Nephron (organoid): ENCODE data around the gene NLK.
"Not testable (repeated sequence)": the region's sequence is repeated elsewhere in the genome, so short reads cannot be mapped to it uniquely, and the experiment has no call there.

Experiments used
- H3K27ac Mint-ChIP-seq, 3 experiments: 2 replicates each; pipeline ENCODE4 v1.8.0; 2020; ENCODE audit warnings: mixed read lengths in 3 of 3, mild to moderate bottlenecking in 2 of 3, moderate library complexity in 1 of 3
- H3K27me3 Mint-ChIP-seq: 2 replicates; pipeline ENCODE4 v1.8.0; 2021; ENCODE audit warnings: low read depth, mild to moderate bottlenecking, moderate library complexity, mixed read lengths
- H3K36me3 Mint-ChIP-seq: 2 replicates; pipeline ENCODE4 v1.8.0; 2020; ENCODE audit warnings: low read depth, mixed read lengths
- H3K4me1 Mint-ChIP-seq: 2 replicates; pipeline ENCODE4 v1.8.0; 2020; ENCODE audit warnings: mixed read lengths
- H3K4me3 Mint-ChIP-seq, 3 experiments: 2 replicates each; pipeline ENCODE4 v1.8.0; 2020; ENCODE audit warnings: mild to moderate bottlenecking in 3 of 3, mixed read lengths in 3 of 3, moderate library complexity in 2 of 3
- H3K9me3 Mint-ChIP-seq: 2 replicates; pipeline ENCODE4 v1.8.0; 2020; ENCODE audit warnings: mixed read lengths
- CTCF ChIP-seq, 3 experiments: fragments of 200-600 bp; sonication (generic); IDR thresholded peaks; one replicate each; pipeline ENCODE4 v1.5.0; 2021; ENCODE audit warnings: antibody characterized with exemption in 3 of 3; ENCODE audit not compliant: unreplicated experiment in 3 of 3

The NLK gene

GRCh38 chr17:28018439-28019070, 23.9 kb upstream of the NLK start:
- no peak overlapping the region for H3K4me3 Mint-ChIP-seq
- TF ChIP-seq CTCF (IDR thresholded peaks at IDR 0.05; ENCODE audit: unreplicated experiment in 3 of 3) = no peak
- no peaks in the 10 kb centered on the region for H3K27me3 Mint-ChIP-seq
- no peaks in the 10 kb centered on the region for H3K36me3 Mint-ChIP-seq
- peaks cover 6% of the 10 kb centered on the region for H3K9me3 Mint-ChIP-seq
- H3K27ac Mint-ChIP-seq = no peak overlapping the region
- H3K4me1 Mint-ChIP-seq = no peaks in the 10 kb centered on the region

DNA sequence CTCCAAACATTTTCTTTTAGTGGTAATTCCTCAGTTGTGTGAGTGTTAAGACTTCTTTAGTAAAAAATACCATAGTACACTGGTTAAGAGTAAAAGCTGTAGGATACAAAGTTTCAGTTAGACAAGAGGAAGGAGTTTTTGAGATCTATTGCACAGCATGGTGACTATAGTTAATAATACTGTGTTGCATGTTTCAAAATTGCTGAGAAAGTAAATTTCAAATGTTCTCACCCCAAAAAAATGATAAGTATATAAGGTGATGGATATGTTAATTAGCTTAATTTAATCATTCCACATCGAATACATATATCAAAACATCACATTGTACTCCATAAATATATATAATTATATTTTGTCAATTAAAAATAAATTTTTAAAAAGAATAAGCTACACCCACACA, 22.0 kb upstream of the NLK start:
- no peaks in the 10 kb centered on the region for H3K36me3 Mint-ChIP-seq
- H3K4me3 Mint-ChIP-seq = no peak overlapping the region
- no peak overlapping the region for H3K27ac Mint-ChIP-seq
- TF ChIP-seq CTCF (IDR thresholded peaks at IDR 0.05; ENCODE audit: unreplicated experiment in 3 of 3) = no peak
- peaks cover 6% of the 10 kb centered on the region for H3K9me3 Mint-ChIP-seq
- H3K27me3 Mint-ChIP-seq = no peaks in the 10 kb centered on the region
- no peaks in the 10 kb centered on the region for H3K4me1 Mint-ChIP-seq

DNA sequence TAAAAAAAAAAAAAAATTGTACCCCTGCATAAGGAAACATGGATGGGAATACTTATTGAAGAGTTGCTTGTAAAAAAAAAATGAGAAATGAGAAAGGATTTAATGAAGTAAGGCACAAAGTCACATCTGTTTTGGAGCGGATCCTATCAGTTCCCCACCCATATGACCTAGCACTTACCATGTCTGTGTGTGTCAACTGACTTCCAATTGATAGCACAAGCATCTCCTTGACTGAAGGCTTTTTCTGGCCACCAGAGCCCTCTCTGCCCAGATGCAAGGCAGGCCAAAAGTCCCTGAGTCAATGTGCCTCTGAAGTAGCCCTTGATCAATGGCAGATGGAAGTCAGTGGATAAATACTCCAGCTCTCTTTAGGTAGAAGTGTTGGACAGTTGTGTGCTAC, 13.4 kb upstream of the NLK start:
- Mint-ChIP-seq H3K36me3 (no peaks in the 10 kb centered on the region), H3K27me3 (peaks cover 4% of the 10 kb centered on the region), H3K27ac (no peak overlapping the region), H3K4me3 (no peak overlapping the region), H3K4me1 (no peaks in the 10 kb centered on the region), H3K9me3 (no peaks in the 10 kb centered on the region)
- no peak for TF ChIP-seq CTCF (IDR thresholded peaks at IDR 0.05; ENCODE audit: unreplicated experiment in 3 of 3)

- Mint-ChIP-seq H3K9me3 (no peaks in the 10 kb centered on the region), H3K4me3 (no peak overlapping the region), H3K27ac (peak overlapping the region in 1 of 3 experiments; percentile 25), H3K4me1 (no peaks in the 10 kb centered on the region), H3K36me3 (no peaks in the 10 kb centered on the region), H3K27me3 (peaks cover 4% of the 10 kb centered on the region)
- no peak for TF ChIP-seq CTCF (IDR thresholded peaks at IDR 0.05; ENCODE audit: unreplicated experiment in 3 of 3)
These were observed 12.1 kb upstream of the NLK start for GRCh38 chr17:28030386-28030785.

- Mint-ChIP-seq H3K4me1 (no peaks in the 10 kb centered on the region), H3K27me3 (peaks cover 4% of the 10 kb centered on the region), H3K27ac (no peak overlapping the region), H3K36me3 (no peaks in the 10 kb centered on the region), H3K4me3 (no peak overlapping the region), H3K9me3 (no peaks in the 10 kb centered on the region)
- no peak for TF ChIP-seq CTCF (IDR thresholded peaks at IDR 0.05; ENCODE audit: unreplicated experiment in 3 of 3)
These were observed 11.3 kb upstream of the NLK start for GRCh38 chr17:28031174-28031573.

- H3K27ac Mint-ChIP-seq = no peak overlapping the region
- peaks cover 2% of the 10 kb centered on the region for H3K9me3 Mint-ChIP-seq
- no peak overlapping the region for H3K4me3 Mint-ChIP-seq
- no peaks in the 10 kb centered on the region for H3K36me3 Mint-ChIP-seq
- no peak for TF ChIP-seq CTCF (IDR thresholded peaks at IDR 0.05; ENCODE audit: unreplicated experiment in 3 of 3)
- no peaks in the 10 kb centered on the region for H3K4me1 Mint-ChIP-seq
- peaks cover 4% of the 10 kb centered on the region for H3K27me3 Mint-ChIP-seq
These were observed 8.3 kb upstream of the NLK start for GRCh38 chr17:28033972-28034714.

DNA sequence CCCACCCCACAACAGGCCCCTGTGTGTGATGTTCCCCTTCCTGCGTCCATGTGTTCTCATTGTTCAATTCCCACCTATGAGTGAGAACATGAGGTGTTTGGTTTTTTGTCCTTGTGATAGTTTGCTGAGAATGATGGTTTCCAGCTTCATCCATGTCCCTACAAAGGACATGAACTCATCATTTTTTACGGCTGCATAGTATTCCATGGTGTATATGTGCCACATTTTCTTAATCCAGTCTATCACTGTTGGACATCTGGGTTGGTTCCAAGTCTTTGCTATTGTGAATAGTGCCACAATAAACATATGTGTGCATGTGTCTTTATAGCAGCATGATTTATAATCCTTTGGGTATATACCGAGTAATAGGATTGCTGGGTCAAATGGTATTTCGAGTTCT, 7.0 kb upstream of the NLK start:
- not testable (repeated sequence) for H3K4me3 Mint-ChIP-seq, H3K9me3 Mint-ChIP-seq, H3K4me1 Mint-ChIP-seq, H3K27me3 Mint-ChIP-seq, H3K36me3 Mint-ChIP-seq, H3K27ac Mint-ChIP-seq

DNA sequence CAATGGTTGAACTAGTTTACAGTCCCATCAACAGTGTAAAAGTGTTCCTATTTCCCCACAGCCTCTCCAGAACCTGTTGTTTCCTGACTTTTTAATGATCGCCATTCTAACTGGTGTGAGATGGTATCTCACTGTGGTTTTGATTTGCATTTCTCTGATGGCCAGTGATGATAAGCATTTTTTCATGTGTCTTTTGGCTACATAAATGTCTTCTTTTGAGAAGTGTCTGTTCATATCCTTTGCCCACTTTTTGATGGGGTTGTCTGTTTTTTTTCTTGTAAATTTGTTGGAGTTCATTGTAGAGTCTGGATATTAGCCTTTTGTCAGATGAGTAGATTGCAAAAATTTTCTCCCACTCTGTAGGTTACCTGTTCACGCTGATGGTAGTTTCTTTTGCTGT, 6.6 kb upstream of the NLK start:
- H3K27ac Mint-ChIP-seq, H3K27me3 Mint-ChIP-seq, H3K9me3 Mint-ChIP-seq, H3K4me1 Mint-ChIP-seq, H3K4me3 Mint-ChIP-seq, H3K36me3 Mint-ChIP-seq: not testable (repeated sequence)
